HS-5 (cell line): Measurements from ENCODE around the gene RBMS1.

Experiments used
- DNase-seq: peaks from one replicate; pipeline ENCODE4 v3.0.0-alpha.2; 2012; ENCODE audit warnings: low read depth

Gene RBMS1

GRCh38 chr2:160408959-160409291, 84.7 kb downstream of the RBMS1 start:
- DNase-seq: no peak

GRCh38 chr2:160408173-160408958, 85.2 kb downstream of the RBMS1 start:
- no peak for DNase-seq

GRCh38 chr2:160407393-160408172, 86.0 kb downstream of the RBMS1 start:
- DNase-seq: no peak

- DNase-seq: no peak
Observed at GRCh38 chr2:160406591-160407392, 86.8 kb downstream of the RBMS1 start.

GRCh38 chr2:160405077-160405867, 88.3 kb downstream of the RBMS1 start:
- no peak for DNase-seq

GRCh38 chr2:160402997-160403979, 90.3 kb downstream of the RBMS1 start:
- DNase-seq: no peak

GRCh38 chr2:160402501-160402900, 91.1 kb downstream of the RBMS1 start:
- no peak for DNase-seq

GRCh38 chr2:160401895-160402294, 91.7 kb downstream of the RBMS1 start:
- DNase-seq: no peak

- DNase-seq: no peak
Observed at GRCh38 chr2:160399880-160400279, 93.7 kb downstream of the RBMS1 start.

GRCh38 chr2:160397530-160397865, 96.1 kb downstream of the RBMS1 start:
- no peak for DNase-seq

- no peak for DNase-seq
Observed at GRCh38 chr2:160394153-160394552, 99.5 kb downstream of the RBMS1 start.

- no peak for DNase-seq
Observed at GRCh38 chr2:160392201-160392600, 101.4 kb downstream of the RBMS1 start.

GRCh38 chr2:160390544-160391455, 102.8 kb downstream of the RBMS1 start:
- peak; percentile 81 for DNase-seq

- DNase-seq: no peak
Observed at GRCh38 chr2:160389875-160390274, 103.7 kb downstream of the RBMS1 start.

- no peak for DNase-seq
Observed at GRCh38 chr2:160388464-160389263, 104.9 kb downstream of the RBMS1 start.

GRCh38 chr2:160387558-160388262, 105.9 kb downstream of the RBMS1 start:
- DNase-seq: peak; percentile 96

GRCh38 chr2:160384791-160385190, 108.8 kb downstream of the RBMS1 start:
- no peak for DNase-seq

GRCh38 chr2:160381425-160381951, 112.1 kb downstream of the RBMS1 start:
- DNase-seq: no peak
